ENCODE data around the gene UBASH3A.

The UBASH3A gene

DNA sequence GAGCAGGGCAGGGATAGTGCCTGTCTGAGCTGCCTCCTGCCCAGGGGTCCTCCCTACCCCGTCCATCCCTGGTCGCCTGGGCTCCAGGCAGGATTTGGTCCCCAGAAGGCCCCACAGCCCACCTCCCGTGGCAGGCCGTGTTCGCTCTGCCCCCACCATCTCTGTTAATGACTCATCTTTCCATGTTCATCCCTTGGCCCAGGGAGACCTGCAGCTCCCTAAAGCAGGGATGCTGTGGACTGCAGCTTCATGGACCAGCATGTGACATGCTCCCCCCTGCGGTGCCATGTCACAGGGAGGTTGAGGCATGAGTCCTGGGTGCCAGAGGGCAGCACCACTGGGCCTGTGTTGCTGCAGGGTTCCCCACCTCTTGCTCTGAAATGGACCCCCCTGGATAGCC is 26.8 kb downstream of the UBASH3A start:
- DNase-seq (ENCODE audit: low spot score) = no peak

DNA sequence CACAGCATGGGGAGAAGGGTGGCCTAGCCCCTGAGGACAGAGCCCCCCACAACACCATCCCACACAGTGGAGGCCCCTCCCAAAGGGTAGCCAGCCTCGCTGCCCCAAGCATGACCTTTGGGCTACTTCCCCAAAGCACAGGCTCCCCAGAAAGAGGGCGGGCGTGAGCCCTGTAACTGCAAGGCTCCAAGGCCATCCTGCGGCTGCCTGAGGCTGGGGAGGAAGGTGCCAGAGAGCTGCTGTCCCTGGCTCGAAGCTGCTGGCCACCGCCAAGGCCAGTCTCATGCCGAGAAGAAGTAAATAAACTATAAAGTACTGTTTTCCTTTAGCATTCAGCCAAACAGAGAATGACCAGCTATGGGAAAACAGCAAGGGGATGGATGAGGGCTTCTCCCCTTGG is 27.5 kb downstream of the UBASH3A start:
- DNase-seq (ENCODE audit: low spot score) = no peak

DNA sequence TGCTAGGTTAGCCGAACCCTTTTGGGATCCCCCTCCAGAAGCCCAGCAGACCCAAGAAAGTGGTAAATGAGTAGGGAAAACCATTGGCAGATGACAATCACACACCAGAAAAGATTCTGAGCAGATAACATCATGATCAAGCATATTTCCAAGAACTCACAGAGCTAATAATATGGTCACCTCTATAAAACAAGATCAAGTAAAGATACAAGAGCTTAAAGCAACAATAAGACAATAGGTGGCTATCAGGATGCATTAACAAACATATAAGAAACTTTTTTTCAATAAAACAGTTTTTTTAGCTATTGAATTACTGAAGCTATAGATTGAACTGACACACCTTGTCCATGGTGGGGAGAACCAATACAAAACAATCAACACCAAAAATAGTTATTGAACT is 29.0 kb downstream of the UBASH3A start:
- DNase-seq (ENCODE audit: low spot score) = no peak

- no peak for DNase-seq (ENCODE audit: low spot score)
These were observed 30.3 kb downstream of the UBASH3A start for GRCh38 chr21:42433946-42434551.

DNA sequence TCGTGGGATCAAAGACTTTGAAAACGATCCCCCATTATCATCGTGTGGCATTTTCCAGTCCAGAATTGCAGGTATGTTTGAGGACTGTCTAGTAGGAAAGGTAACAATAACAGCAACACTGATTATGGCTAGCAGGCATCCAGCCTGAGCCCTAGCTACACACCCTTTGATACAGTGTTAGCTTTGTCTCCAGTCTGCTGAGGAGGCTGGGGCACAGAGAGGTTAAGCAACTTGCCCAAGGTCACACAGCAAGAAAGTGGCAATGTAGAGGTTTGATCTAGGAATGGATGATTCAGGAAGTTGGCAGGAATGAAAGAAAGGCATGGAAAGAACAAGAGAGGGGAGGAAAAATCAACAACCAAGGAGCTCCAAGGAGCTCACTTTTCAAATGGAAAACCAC is 31.2 kb downstream of the UBASH3A start:
- DNase-seq (ENCODE audit: low spot score) = no peak

- DNase-seq (ENCODE audit: low spot score) = no peak
These were observed 31.7 kb downstream of the UBASH3A start for GRCh38 chr21:42435401-42435800.

DNA sequence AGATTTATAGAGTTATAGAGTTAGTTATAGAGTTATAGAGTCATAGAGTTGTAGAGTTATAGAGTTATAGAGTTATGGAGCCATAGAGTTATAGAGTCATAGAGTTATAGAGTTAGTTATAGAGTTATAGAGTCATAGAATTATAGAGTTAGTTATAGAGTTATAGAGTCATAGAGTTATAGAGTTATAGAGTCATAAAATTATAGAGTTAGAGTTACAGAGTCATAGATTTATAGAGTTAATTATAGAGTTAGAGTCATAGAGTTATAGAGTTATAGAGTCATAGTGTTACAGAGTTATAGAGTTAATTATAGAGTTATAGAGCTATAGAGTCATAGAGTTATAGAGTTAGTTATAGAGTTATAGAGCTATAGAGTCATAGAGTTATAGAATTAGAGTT is 32.1 kb downstream of the UBASH3A start:
- DNase-seq (ENCODE audit: low spot score) = no peak

- no peak for DNase-seq (ENCODE audit: low spot score)
These were observed 33.2 kb downstream of the UBASH3A start for GRCh38 chr21:42436914-42437313.

GRCh38 chr21:42437786-42438185 is 34.1 kb downstream of the UBASH3A start:
- no peak for DNase-seq (ENCODE audit: low spot score)

DNA sequence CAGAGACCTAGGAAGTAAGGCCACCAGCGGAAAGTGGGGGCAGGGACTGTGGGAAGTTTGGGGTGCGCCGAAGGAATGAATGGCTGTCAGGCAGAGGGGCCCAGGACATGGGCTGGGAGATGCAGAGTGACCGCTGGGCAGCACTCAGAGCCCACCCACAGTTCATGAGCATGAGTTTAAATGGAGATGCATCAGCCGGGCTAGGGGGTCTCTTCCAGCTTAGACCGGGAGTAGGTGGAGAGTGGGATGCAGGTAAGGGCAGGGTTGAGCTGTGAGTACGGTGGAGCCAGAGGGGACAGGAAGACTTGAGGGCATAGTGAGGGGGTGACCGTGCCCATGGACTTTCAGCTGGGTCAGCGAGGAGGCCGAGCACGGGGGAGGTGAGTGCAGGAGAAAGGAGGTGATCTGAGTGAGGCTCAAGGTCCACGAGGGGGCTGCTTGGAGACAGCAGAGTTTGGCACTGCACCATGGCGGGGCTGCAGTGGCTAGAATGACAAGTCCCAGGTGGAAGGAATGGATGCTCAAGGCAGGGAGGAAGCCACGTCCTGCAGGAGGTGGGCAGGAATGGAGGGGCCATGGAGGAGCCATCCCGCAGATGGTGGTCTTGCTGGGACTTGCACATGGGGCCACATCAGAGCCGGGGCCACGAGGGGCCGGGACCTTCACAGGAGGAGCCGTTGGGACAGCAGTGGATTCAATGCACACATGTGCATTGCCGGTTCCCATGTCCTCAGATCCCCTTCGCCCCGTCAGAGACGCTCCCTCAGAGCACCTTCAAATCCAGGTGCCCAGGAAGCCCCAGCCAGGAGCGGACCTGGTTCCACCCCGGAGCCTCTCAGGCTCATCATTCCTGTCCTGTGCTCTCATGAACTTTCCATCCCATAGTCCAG is 34.9 kb downstream of the UBASH3A start:
- no peak for DNase-seq (ENCODE audit: low spot score)

DNA sequence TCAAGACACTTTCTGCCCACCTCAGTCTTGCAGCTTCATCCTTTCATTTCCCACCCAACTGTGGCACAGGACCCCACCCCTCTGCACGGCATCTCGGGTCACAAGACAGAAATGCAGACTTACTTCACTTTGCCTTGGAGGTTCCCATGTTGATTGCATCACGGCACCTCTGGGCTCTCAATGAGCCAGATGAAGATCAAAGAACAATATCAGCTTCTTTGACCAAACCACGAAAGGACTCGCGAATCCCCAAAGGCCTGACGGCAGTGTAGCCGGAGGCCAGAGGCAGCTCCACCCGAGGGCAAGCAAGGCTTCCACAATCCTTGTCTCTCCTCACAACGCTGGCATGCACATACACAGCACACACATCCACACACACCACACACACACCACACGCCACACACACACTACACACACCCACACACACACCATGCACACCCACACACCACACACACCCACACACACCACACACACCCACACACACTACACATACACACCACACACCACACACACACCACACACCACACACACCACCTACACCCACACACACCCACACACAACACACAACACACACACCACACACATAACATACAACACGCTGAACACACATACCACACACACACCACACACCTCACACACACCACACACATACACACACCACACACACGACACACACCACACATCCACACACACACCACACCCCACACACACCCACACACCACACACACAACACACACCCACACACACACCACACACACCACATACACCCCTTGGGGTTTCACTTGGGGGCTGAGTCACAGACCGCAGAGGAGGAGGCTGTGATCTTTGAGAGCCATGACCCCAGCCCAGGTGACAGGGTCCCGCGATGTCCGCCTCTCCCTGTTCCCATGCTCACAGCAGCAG is 35.8 kb downstream of the UBASH3A start:
- DNase-seq (ENCODE audit: low spot score) = no peak

GRCh38 chr21:42440187-42440792 is 36.6 kb downstream of the UBASH3A start:
- DNase-seq (ENCODE audit: low spot score) = no peak

GRCh38 chr21:42441963-42442362 is 38.3 kb downstream of the UBASH3A start:
- no peak for DNase-seq (ENCODE audit: low spot score)

- no peak for DNase-seq (ENCODE audit: low spot score)
These were observed 39.6 kb downstream of the UBASH3A start for GRCh38 chr21:42443181-42443785.

- no peak for DNase-seq (ENCODE audit: low spot score)
These were observed 40.4 kb downstream of the UBASH3A start for GRCh38 chr21:42443876-42444744.

- no peak for DNase-seq (ENCODE audit: low spot score)
These were observed 41.0 kb downstream of the UBASH3A start for GRCh38 chr21:42444745-42445059.

- no peak for DNase-seq (ENCODE audit: low spot score)
These were observed 41.6 kb downstream of the UBASH3A start for GRCh38 chr21:42445311-42445710.

DNA sequence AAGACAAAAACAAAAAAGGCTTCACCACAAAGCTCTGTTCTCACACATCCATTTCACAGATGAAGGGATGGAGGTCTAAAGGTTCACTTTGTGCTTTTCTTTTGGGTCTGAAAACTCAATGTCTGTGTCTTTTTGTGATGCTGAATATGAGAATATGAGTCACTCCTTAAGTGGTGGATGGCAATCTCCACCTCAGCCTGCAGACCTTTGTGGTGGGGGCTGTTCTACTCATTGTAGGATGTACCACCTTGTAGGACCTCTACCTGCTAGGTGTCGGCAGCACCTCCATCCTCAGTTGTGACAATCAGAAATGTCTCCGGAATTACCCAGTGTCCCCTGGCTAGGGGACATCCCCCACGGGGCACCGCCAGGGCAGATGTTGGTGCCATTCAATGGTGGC is 42.8 kb downstream of the UBASH3A start:
- DNase-seq (ENCODE audit: low spot score) = no peak

- DNase-seq (ENCODE audit: low spot score) = no peak
These were observed 43.5 kb downstream of the UBASH3A start for GRCh38 chr21:42447182-42447581.

- DNase-seq (ENCODE audit: low spot score) = no peak
These were observed 44.0 kb downstream of the UBASH3A start for GRCh38 chr21:42447732-42448131.

DNA sequence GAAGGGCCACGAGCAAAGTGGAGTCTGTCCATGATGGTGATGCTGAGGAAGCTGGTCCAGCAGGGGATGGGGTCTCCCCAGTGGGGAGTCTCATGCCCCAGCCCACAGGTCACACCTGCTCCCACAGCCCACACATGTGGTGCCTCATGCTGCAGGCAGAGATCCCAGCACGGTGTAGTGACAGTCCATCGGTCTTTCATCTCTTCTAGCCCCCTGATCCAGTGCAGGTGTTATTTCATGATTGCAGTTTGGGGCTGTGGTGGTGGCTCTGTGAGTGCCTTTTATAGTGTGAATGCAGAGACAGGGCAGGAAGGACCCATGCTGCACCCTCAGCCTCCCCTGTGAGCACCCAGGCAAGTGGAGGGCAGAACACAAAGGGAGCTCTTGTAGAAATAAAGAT is 45.0 kb downstream of the UBASH3A start:
- no peak for DNase-seq (ENCODE audit: low spot score)
